Retinal pigment epithelial cell (primary cell): ENCODE results near the gene KRTDAP.
"Not testable (repeated sequence)": the region's sequence is repeated elsewhere in the genome, so short reads cannot be mapped to it uniquely, and the experiment has no call there.

ENCODE experiments used
- DNase-seq: peaks from one replicate; pipeline ENCODE4 v3.0.0-alpha.2; 2010; ENCODE audit warnings: low read depth
- H3K4me3 ChIP-seq: 2 replicates; pipeline ENCODE4 v1.5.1; 2011; ENCODE audit warnings: mild to moderate bottlenecking, low read length, control low read depth, moderate library complexity
- TF ChIP-seq, protein P1 (sequence below): conservative IDR thresholded peaks from 2 replicates; pipeline ENCODE4 v1.5.1; 2011; ENCODE audit warnings: low read depth, low read length, control low read depth, inconsistent platforms

Gene KRTDAP

DNA sequence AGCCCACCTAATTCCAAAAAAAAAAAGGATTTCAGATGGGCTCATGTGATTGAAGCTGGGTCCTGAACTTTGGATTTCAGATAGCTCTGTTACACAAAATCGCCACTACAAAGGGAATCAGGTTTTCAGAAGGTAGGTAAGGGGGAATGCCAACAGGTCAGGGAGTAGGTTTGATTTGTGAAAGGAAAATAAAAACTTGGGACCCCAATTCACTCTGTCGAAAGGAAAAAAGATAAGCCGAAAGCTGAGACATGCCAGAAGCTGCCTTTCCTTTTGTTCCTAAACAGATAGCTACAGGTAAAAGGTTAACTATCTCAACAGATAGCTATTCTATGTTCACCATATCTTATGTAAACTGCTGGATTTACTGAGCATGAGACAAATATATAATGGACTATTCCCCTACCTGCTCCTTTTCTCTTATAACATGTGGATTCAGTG is 4.0 kb downstream of the KRTDAP start:
- TF ChIP-seq, protein P1, sequence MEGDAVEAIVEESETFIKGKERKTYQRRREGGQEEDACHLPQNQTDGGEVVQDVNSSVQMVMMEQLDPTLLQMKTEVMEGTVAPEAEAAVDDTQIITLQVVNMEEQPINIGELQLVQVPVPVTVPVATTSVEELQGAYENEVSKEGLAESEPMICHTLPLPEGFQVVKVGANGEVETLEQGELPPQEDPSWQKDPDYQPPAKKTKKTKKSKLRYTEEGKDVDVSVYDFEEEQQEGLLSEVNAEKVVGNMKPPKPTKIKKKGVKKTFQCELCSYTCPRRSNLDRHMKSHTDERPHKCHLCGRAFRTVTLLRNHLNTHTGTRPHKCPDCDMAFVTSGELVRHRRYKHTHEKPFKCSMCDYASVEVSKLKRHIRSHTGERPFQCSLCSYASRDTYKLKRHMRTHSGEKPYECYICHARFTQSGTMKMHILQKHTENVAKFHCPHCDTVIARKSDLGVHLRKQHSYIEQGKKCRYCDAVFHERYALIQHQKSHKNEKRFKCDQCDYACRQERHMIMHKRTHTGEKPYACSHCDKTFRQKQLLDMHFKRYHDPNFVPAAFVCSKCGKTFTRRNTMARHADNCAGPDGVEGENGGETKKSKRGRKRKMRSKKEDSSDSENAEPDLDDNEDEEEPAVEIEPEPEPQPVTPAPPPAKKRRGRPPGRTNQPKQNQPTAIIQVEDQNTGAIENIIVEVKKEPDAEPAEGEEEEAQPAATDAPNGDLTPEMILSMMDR: no peak
- no peak for DNase-seq
- H3K4me3 ChIP-seq: no peak overlapping the region

DNA sequence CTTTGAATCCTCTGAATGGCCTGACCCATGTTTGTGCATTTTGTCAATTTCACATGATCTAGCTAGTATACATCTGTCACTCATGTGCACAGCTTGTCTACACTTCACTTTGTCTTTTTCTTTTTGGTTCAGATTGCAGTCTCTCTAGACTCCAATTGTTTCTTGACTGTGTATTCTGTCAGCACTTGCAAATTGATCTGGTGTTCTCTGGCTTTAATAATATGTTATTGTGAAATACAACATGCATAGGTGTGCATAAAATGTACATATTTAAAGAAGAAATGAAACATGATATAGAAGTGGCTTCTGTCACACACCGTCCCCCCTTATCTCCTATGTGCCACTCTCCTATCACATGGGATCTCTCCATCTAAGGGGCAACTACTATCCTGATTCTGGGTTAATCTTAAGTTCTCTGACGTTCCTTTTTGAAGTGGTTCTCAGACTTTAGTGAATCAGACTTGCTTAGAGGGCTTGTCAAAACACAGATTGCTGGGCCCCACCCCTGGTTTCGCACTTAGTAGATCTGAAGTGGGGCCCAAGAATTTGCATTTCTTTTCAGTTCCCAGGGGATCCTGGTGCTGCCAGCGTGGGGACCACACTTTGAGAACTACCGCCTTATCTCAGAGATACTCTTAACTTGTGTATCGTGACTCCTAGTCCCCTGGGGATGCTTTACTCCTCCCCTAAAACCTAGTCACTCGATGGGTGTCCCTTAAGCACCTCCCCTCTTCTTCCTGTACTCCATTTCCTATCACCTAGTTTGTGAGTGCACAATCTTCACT is 5.8 kb downstream of the KRTDAP start:
- TF ChIP-seq, protein P1: no peak
- H3K4me3 ChIP-seq: no peak overlapping the region
- DNase-seq: no peak

DNA sequence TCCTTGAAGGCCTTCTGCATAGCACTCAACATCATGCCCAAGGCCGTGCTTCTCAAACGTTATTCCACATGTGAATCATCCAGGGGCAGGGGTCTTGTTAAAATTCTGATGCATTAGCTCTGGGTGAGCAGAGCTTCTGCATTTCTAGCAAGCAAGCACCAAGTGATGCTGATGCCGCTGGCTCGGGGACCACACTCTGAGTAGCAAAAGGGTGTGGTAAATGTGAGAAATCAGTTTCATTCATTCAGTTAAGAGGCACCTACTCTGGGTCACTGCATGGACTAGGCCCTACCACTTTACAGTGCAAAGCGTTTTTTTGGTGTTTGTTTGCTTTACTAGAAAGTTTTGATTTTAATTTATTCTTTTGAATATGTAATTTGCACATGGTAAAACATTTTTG is 7.2 kb downstream of the KRTDAP start:
- no peak overlapping the region for H3K4me3 ChIP-seq
- TF ChIP-seq, protein P1: no peak
- no peak for DNase-seq

DNA sequence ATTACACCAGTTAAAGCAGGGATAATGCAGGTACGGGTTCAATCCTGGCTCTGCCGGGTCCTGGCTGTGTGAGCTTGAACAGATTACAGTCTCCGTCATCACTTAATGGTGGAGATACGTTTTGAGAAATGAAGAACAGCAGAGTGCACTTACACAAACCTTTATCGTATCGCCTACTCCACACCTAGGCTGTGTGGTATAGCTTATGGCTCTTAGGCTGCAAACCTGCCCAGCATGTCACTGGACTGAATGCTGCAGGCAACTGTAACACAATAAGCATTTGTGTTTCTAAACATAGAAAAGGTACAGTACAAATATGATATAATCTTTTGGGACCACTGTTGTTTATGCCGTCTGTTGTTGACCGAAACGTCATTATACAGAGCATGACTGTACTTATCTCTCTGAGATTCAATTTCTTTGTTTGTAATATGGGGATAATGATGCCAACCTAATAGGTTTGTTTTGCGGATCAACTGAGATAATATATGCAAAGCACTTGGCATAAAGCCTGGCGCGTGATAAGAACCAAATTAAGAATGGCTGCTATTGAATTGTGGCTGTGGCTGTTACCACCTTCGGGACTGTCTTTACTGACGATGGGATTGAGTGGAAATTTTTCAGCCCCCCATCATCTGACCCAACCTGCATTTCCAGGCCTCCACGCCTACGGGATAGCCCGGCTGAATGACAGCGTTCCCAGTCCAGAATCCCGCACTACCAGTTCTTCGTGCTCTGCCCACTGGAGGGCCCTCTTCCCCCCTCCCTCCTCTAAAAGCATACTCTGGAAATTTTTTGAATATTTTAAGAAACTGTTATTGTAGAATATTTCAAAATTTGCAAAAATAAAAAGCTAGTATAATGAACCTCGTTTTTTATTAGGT is 11.2 kb downstream of the KRTDAP start:
- H3K4me3 ChIP-seq: no peak overlapping the region
- TF ChIP-seq, protein P1: peak; percentile 3
- no peak for DNase-seq

DNA sequence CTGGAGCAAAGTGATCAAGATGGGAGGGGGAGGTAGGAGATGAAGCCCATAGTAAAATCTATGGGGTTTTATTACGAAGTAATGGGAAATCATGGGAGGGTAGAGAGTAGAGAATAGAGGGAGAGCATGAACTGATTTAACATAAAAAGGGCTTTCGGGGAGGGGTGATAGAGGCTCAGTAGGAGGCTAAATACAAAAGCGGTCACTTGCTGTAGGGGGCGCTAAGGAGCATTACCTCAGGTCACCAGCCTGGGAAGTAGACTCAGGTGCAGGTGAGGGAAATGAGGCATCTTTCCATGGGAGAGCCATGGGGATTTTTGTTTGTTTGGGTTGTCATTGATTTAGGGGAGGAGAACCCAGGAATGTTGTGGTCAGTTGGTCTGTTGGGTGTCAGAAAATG is 14.1 kb downstream of the KRTDAP start:
- no peak for DNase-seq
- TF ChIP-seq, protein P1: peak; percentile 36
- no peak overlapping the region for H3K4me3 ChIP-seq

DNA sequence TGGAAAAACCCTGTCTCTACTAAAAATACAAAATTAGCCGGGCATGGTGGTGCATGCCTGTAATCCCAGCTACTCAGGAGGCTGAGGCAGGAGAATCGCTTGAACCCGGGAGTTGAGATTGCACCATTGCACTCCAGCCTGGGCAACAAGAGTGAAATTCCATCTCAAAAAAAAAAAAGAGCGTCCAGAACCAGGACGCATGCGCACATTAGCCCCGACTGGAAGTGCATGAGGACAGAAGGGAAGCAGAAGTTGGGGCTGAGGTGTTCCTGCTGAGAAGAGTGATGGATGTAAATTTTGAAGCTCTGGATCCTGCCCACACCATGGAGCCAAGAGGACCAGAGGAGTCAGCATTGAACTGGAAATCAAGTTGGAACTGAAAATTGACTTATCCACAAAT is 15.7 kb downstream of the KRTDAP start:
- not testable (repeated sequence) for H3K4me3 ChIP-seq

DNA sequence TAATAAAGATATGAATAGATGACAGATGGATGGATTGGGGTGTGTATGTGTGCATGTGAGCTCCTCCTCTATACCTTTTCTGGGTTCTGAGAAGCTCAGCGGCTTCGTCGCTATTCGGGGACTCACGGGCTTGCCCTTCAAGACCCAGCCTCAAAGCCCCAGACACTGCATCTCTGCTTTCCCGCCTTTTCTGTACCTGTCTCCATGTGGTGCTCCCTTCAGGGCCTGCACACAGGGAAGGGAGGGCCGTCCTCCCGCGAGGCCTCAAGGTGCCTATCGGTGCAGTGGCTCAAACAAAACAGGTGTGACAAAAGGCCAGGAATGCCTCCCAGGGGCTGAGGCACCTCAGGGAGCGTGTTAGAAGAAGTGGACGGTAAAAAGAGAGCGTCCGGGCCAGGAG is 16.2 kb downstream of the KRTDAP start:
- DNase-seq: no peak
- H3K4me3 ChIP-seq: no peak overlapping the region
- TF ChIP-seq, protein P1: no peak

More for the DNA sequence above, 15.7 kb downstream of the KRTDAP start:
- DNase-seq: not testable (repeated sequence)
